A172 (cell line): ENCODE results near the gene CHMP4B. TPM values are rescaled to one million over a fixed set of nuclear protein-coding genes. Genes with fewer than 3 reads are reported as not detected.

Experiments
- DNase-seq: peaks from one replicate; pipeline ENCODE4 v3.0.0-alpha.2; 2015; ENCODE audit warnings: low spot score
- total RNA-seq: library from RNA; depleted of rRNA; stranded (reverse); fragments of >200 nt; shearing (Covaris generic); gene quantifications from 2 replicates; pipeline ENCODE4 v1.2.3, GENCODE V29; 2014

CHMP4B gene
- total RNA-seq, 1 experiment from 2014 or later = 74.7 TPM

DNA sequence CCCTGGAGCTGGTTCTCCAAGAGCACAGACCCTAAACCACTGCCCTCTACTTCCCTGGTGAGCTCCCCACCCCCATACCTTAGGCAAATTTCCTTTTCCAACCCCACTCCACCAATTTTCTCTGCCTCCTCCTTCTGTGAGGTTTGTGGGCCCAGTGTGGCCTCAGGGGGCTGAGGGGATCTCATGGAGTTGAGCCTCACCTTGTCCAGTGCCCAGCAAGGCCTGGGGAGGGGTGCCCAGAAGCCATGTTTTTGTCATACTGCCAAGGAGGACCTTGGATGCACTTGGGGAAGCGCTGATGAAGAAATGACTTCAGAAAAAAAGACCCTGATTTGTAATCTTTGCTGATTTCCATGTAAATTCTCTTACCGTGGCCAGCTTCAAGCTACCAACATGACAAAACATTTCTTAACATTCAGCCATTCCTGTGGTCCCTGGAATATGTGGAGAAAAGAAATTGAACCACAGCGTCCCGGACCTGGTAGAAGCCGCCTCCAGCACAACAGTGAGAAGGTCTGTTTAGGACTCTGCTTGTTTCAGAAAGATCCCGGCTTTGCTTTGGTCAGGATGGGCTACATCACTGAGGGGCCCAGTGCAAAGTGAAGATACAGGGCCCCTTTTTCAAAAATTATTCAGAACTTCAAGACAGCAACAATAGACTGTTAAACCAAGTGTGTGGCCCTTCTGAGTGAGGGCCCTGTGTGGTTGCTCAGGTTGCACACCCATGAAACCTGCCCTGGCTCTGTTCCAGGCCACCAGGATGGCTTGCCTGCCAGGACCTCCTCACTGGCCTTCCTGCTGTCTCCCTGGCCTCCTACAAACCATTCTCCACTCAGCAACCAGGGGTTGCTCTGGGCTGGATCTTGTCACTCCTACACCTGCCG is 52.5 kb downstream of the CHMP4B start:
- no peak for DNase-seq

DNA sequence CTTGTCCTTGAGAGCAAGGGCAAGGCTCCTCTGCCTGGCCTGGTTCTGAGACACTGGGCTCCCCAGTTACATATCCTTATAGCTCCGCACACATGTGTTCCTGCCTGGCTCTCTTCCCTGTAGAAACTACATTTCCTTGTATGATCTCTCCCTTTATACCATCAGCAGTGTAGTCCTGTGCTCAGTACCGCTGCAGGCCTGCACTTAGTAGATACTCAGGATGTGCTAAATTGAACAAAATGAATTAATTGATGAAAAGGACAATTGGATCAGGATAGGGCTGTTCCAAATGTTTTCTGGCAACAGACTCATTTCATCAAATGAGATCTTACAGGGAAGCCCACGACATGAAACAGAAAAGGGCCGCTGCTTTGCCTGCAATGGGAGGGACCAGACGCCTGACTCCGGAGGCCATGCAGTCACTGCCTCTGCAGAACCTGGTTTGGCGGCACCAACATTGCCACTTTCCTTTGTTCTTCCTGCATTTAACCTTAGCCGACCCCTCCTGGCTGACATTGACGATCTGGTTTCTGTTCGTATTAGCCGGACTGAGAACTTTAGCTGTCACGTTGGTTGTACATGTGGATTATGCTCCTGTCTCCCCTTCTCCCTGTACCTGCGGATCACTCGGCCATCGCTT is 53.3 kb downstream of the CHMP4B start:
- DNase-seq = no peak

DNA sequence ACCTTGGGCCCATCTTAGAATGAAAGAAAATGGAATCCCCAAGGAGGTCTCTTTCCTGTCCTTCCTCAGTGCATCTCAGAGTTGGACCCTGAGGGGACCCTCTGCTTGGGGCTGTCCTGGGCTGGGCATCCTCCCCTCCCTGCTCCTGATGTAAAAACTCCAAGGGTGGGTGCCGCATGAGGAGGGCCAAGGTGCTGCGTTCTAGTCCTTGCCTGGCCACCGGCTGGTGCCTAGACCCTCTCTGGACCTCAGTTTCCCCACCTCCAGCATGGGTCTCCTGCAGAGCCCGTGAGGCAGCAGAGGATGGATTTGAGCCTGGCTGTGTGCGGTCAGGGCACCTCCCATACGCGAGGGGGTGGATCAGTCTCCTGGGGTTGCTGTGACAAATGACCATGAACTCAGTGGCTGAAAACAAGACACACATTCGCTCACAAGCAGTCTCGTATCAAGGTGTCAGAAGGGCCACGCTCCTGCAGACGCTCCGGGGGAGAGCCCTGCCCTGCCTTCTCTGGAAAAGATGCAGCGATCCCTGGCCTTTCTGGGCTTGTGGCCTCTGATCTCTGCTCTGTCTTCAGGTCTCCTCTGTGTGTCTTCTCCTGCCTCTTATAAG is 54.7 kb downstream of the CHMP4B start:
- DNase-seq = no peak

DNA sequence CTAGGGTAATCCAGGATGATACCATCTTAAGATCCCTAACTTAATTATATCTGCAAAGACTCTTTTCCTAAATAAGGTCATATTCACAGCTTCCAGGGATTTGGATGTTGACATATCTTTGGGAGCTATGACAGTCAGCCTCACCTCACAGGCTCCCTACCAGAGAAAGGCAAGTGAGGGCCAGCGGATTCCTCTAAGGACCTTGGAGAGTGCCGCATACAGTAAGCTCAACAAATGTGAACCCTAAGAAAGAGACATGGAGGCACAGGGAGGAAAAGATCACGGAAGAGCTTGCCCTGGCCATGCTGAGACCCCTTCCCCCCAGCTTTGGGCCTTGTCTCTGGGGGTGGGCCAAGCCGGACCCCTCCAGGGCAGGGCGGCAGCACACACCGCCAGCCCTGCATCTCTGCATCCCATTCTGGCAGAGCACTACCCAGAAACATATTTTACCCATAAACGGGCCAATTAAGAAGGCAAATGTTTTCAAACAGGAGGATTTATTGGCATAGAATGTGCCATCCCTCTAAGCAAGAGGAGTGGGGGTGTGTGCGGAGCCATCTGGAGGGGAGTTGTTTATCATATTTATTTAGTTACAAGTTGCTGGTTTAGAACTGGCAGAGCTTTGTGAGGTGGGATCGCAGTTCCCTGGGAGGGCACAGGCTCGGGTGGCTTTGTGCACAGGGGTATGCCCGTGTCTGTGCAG is 55.4 kb downstream of the CHMP4B start:
- DNase-seq = no peak

DNA sequence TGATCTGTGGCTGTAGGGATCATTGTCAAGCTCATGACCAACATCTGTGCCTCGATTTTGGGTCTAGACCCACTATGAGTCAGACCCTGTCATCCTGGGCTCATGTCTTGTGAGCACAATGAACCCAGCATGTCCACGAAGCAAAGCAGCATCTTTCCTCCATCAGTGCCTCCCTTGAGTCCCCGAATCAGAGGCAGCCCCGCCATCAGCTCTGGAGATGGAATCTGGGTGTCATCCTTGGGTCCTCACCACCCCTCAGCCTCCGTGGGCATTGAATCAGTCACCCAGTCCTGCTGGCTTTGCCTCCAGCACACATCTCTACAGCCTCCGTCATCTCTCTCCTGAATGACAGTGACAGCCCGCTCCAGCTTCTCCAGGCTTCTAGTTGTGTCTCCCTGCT is 56.9 kb downstream of the CHMP4B start:
- DNase-seq = no peak

DNA sequence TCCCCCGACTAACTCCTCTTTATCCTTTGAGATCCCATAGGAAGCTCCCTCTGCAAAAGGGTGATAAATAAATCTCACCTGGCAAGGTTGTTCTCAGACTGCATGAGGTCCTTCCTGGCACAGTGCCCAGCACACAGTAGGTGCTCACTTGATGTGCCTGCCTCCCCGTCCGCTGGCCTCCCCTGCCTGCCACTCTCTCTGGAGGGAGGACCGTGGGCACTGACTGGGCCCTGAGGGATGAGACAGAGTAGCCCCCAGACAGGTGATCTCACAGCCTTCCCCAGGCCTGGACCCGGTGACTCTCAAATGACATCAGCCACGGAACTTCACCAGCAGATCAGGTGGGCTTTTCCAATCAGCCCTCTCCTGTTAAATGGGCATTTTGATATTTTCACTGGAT is 57.4 kb downstream of the CHMP4B start:
- no peak for DNase-seq

DNA sequence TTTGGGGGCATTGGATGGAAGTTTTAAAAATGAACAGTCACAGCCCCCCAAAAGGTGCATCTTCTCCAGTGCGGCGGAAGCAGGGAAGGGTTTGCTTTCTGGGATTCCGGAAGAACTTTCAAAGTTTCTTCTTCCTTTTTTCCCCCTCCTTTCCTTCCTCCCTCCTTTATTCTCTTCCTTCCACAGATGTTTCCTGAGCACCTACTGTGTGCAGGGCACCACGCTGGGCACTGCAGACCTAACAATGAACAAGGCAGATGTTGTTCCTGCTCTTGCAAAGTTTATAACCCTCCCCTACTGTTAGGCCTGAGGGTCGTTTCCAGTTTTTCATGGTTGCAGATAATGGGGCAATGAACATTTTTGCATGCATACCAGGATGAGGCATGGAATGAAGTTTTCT is 58.1 kb downstream of the CHMP4B start:
- DNase-seq = no peak

DNA sequence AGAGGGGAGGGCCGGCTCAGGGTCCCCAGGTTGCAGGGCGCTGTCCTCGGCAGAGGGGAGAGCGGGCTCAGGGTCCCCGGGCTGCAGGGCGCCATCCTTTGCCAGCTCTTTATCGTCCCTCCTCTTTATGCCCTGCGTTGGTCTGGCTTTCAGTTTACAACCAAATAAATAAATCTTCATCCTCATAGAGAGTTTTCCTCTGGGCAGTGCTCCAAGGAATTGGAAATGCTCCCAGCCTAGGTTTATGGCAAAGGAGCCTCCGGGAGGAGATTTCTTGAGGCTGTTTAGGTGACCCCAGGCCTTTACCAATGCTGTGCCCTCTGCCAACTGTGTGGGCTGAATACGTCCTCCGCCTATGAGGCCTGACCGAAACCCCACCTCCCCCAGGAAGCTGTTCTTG is 60.2 kb downstream of the CHMP4B start:
- no peak for DNase-seq

DNA sequence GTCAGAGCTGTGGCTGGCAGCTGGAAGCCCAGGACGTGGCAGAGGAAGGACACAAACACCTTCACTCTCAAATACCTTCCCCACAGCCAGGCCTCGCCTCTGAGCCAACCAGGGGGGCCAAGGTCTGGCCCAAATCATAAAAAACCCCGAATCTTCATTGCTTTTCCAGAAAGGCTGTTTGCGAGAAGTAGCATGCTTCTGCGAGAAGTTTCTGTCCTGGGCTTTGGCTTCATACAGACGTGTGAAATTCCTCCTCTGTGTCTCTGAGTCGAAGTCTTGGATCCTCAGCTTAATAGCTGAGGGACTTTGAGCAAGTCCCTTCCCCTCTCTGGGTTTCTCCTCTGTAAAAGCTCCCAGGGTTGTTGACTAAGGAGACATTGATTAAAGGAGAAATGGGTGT is 63.0 kb downstream of the CHMP4B start:
- DNase-seq = no peak

DNA sequence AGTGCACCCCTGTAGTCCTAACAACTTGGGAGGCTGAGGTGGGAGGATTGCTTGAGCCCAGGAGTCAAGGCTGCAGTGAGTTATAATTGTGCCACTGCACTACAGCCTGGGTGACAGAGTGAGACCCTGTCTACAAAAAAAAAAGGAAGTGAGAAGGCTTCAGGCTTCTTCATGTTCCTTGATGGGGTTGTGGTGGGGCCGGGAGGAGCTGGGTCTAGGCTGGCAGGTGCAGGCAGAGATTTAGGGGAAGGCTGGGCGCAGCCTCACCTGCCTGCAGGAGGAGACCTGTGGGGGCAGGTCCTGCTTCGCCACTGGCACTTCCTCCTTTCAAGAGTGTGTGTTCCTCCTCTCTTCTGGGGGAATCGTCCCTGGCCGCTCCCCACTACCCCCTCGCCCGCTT is 63.9 kb downstream of the CHMP4B start:
- DNase-seq = no peak

DNA sequence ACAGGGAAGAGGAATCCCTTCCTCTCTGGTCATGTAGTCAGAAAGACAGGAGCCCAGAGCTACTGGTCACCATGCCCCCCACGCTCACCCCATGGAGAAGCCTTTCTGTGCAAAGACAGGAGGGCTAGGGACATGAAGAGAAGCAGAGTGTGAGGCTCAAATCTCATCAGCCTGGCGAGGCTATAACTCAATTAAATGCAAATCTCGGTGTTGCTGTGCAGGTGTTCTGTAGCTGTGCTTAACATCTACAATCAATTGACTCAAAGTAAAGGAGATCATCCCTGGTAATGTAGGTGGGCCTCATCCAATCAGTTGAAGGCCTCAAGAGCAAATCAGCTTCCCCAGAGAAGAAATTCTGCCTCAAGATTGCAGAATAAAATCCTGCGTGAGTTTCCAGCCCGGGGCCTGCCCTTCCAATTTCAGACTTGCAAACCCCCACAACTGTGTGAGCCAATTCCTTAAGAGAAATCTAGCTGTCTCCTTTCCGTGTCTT is 64.4 kb downstream of the CHMP4B start:
- no peak for DNase-seq

DNA sequence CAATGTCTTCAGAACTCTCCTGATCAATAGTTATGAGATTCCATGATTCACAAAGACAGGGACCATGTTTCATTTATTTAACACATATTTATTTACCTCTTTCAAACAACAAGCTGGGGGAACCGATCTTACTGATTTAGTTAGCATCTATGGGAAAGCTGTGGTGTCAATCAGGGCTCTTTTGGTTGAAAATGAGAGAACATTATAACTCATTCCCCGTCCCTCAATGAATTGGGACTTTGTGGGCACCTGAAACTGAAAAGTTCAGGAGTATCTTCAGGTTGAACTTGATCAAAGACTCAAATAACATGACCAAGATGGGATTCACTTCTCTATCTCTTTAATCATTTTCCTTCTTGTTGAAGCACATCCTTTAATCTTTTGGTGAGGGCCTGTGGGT is 67.4 kb downstream of the CHMP4B start:
- no peak for DNase-seq

DNA sequence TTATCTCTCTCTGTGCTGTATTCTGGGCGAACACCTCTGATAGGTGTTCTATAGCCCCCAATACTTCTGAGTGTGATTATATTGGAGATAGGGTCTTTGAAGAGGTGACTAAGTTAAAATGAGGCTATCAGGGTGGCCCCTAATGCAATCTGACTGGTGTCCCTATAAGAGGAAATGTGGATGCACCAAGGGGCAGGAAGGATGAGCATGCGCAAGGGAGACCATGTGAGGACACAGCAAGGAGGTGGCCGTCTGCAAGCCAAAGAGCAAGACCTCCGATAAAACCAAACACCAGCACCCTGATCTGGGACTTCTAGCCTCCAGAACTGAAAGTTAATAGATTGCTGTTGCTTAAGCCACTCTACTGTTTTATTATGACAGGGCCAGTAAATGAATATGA is 69.2 kb downstream of the CHMP4B start:
- DNase-seq = no peak

DNA sequence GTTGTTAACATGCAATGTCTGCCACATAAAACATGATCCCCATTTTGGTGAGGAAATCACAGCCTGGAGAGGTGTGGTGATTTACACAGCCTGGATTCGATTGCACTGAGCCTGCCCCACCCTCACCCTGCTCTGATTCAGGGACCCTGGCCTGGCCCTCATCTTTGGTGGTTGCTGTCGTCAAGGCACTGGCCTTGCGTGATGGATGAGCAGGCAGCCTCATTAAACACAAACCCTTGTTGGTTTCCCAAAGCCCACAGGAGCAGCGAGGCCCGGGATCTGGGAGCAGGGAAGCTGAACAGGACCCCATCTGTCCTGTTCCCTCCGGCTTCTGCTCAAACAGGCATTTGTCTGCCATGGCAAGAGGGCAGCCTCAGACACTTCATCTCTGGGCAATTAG is 70.8 kb downstream of the CHMP4B start:
- no peak for DNase-seq

DNA sequence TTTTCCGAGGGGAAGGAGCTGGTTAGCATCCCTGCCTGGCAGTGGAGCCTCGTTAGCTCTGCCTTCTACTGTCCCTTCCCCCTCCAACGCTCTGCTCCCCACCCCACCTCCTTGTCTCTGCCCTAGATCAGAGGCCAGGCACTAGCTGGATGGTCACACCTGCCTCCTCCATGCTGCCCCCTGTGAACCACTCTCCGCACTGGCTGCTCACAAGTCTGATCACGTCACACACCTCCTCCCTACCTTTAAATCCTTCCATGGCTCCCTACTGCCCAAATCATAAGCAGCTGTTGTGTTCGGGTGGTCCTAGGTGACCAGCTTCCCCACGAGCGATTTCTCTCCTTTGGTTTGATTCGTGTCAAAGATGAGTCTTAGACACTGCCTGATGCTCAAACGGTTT is 71.3 kb downstream of the CHMP4B start:
- DNase-seq = no peak

DNA sequence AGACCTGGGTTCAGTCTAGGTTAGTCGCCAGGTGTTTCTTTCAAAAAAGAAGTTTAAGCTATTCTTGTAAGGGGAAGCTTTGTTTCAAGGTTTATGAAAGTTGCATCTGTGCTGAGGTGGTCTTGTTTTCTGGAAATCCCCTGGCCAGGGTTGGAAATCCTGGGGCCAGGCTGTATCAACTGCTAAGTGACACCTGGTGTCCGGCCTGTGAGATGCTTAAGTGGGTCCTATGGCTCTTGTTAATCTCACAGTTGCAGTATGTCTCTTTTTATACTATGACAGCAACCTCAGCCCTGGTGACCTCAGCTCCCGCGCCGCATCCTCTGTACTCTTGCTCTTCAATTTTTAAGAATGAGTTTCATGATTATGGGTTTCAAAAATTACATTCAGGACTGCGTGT is 72.0 kb downstream of the CHMP4B start:
- no peak for DNase-seq

DNA sequence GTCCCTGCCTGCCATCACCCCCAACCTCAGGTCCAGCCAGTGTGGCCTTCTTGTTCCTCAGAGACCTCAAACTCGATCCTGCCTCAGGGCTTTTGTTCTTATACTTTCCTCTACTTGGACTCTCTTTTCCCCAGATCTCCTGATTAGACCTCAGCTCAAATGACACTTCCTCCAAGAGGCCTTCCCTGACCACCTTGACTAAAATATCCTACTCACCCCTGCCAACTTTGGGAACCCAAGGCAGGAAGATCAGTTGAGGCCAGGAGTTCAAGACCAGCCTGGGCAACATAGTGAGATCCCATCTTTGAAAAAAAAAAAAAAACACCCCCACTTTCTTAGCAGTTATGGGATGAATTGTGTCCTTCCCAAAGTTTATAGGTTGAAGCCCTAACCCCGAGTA is 73.5 kb downstream of the CHMP4B start:
- no peak for DNase-seq

DNA sequence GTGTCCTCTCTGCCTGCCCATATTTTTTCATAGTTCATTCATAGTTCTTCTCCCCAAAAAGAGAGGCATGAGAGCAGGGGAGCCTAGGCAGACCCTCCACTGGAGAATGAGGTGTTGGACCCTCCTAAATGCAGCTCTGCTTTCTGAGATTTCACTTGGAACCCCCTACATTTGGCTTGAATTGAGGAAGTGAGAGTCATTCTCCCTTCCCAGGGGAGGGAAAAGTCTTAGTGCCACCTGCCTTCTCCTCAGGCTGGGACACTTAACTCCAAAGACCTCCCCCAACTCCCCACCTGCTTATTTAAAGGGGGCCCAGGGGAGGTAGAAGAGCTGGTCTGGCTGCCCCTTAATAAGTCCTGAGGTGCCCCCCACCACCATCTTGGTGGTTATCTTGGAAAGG is 78.2 kb downstream of the CHMP4B start:
- DNase-seq = no peak

DNA sequence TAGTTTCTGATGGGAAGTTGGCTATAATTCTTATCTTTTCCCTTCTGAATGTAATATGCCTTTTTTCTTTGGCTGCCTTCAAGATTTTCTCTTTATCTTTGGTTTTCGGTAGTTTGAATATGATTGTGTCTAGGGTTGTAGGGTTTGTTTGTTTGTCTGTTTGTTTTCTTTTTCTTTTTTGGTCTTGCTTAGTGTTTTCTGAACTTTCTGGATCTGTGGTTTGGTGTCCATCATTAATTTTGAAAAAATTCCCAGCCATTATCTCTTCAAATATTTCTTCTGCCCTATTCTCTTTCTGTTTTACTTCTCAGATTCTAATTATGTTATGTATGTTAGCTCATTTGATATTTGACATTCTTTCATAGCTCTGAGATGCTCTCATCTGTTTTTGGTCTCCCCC is 79.4 kb downstream of the CHMP4B start:
- no peak for DNase-seq

DNA sequence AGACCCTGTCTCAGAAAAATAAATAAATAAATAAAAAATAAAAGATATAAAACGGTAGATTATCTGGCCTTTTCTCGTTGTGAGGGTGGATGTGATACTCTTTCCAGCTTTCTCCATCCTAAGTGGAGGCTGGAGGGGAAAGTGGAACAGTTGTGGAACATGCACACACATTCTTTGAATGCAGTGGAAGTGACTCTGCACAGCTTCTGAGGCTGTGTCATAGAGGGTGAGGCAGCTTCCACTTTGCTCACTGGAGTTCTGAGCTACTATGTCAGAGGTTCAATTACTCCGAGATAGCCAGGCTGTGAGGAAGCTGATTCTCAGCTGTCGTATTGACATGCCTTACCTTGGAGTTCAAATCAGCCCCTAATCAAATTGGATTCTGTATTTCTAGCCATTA is 82.2 kb downstream of the CHMP4B start:
- DNase-seq = peak; percentile 28

DNA sequence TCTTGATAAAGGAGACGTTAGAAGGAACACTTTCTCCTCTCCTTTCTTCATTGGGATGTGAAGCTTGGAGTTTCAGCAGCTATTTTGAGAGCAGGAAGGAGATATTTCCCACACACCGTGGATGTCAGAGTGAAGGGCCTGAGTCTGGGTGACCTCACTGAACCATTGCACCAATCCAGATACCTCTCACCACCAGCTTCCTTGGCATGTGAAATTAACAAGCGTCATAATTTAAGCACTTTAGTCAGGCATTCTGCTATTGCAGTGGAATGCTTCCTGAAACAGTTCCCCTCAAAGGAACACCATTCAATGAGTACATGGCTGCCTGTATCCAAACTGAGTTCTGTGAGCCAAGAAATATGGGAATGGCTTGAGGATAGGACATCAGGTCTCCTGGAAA is 83.7 kb downstream of the CHMP4B start:
- DNase-seq = peak; percentile 30

DNA sequence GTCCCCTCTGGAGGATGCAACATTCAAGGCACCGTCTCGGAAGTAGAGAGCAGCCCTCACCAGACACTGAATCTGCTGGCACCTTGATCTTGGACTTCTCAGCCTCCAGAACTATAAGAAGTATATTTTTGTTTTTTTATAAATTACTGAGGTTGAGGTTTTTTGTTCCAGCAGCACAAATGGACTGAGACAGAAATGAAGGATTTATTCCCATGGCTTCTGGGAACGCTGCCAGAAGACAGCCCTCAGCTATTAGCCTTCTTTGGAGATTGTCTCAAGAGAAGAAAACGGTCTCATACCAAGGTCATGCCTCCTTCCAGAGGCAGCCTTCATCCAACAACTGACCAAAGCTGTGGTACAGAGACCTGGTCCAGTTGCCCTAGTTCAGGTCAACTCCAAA is 85.4 kb downstream of the CHMP4B start:
- peak; percentile 68 for DNase-seq
